ENCODE data around the gene MYO18B.

DNA sequence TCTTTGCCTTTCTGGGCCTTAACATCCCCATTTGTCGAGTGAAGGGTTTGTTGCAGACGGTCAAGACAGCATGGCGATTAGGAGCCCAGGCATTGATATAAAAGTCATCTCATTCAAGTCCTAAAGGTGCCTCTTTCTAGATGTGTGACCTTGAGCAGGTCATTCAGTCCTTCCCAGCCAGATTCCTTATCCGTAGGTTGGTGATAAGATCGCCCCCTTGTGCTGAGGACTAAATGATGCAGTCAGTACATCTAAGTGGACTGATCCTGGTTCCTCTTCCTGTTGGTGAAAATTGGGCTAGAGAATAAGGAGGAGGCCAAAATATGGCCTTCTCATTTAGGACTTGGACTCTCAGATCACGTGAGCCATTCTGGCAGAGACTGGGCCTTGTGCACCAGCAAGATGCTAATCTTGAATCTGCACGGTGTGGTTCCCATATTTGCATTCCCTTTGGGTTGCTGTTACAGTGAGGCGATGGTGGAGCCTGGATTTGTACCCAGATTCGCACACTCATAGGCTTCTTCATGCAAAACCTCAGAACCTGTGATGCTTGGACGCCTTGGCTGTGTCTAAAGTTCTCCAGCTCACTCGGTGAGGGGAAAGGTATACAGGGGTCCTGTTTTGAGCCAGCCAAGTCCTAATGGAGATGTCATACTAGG lies 156.8 kb downstream of the MYO18B start:
- TF ChIP-seq EZH2 (IDR thresholded peaks at IDR 0.05; ENCODE audit: low read length, unreplicated experiment) = no peak
- TF ChIP-seq, protein P1, sequence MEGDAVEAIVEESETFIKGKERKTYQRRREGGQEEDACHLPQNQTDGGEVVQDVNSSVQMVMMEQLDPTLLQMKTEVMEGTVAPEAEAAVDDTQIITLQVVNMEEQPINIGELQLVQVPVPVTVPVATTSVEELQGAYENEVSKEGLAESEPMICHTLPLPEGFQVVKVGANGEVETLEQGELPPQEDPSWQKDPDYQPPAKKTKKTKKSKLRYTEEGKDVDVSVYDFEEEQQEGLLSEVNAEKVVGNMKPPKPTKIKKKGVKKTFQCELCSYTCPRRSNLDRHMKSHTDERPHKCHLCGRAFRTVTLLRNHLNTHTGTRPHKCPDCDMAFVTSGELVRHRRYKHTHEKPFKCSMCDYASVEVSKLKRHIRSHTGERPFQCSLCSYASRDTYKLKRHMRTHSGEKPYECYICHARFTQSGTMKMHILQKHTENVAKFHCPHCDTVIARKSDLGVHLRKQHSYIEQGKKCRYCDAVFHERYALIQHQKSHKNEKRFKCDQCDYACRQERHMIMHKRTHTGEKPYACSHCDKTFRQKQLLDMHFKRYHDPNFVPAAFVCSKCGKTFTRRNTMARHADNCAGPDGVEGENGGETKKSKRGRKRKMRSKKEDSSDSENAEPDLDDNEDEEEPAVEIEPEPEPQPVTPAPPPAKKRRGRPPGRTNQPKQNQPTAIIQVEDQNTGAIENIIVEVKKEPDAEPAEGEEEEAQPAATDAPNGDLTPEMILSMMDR (conservative IDR thresholded peaks at IDR 0.05; ENCODE audit: low read depth, low read length) = no peak; the same call in 1 of the 2 replicates
- TF ChIP-seq EZH2phosphoT487 (IDR thresholded peaks at IDR 0.05; ENCODE audit: borderline replicate concordance, low read length) = no peak

All from PC-3 (cell line).